Activated CD8-positive, alpha-beta memory T cell treated with anti-CD3 and anti-CD28 coated beads, Interleukin-2, amount 50 U/mL, for 1 hour (primary cell): ENCODE data around the gene ZGPAT.

ENCODE experiments used
- DNase-seq: peaks from one replicate; pipeline ENCODE4 v3.0.0-alpha.2; 2020; ENCODE audit errors: extremely low read depth

The ZGPAT gene

DNA sequence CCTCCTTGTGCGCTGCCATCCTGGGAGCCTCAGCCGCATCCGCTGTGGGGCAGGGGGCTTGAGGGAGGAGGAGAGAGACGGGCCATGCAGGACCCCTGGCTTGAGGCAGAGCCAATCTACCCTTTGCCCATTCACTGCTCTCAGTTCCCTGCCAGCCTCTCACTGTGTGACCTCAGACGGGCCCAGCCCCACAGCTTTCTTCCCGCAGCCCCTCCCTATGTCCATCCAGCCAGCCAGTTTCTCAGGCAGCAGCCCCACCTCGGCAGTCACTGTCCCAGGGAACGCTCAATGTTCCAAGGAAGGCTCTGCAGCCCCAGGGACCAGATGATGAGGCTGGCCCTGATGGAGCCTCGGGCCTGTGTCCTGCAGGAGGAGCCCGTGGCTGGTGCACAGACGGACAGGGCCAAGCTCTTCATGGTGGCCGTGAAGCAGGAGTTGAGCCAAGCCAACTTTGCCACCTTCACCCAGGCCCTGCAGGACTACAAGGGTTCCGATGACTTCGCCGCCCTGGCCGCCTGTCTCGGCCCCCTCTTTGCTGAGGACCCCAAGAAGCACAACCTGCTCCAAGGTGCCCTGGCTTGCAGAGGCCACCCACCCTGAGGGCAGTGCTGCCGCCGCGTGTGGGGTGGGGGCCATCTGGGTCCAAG lies 15.3 kb upstream of the ZGPAT start:
- DNase-seq, result no peak

DNA sequence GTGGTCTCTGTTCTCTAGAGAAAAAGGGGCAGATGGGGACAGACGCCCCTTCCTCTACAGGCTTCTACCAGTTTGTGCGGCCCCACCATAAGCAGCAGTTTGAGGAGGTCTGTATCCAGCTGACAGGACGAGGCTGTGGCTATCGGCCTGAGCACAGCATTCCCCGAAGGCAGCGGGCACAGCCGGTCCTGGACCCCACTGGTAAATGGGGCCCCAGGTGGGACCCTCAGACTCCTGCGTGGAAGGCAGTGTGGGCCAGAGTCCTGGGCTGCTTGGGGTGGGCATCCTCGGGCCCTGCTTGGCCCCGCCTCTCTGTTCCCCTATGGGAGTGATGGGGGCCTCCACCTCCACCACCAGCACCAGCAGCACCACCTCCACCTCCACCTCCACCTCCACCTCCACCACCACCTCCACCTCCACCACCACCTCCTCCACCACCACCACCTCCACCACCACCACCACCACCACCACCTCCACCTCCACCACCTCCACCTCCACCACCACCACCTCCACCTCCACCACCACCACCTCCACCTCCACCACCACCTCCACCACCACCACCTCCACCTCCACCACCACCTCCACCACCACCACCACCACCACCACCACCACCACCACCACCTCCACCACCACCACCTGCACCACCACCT lies 14.6 kb upstream of the ZGPAT start:
- no peak for DNase-seq

- no peak for DNase-seq
These were observed 13.9 kb upstream of the ZGPAT start for GRCh38 chr20:63693733-63694583.

DNA sequence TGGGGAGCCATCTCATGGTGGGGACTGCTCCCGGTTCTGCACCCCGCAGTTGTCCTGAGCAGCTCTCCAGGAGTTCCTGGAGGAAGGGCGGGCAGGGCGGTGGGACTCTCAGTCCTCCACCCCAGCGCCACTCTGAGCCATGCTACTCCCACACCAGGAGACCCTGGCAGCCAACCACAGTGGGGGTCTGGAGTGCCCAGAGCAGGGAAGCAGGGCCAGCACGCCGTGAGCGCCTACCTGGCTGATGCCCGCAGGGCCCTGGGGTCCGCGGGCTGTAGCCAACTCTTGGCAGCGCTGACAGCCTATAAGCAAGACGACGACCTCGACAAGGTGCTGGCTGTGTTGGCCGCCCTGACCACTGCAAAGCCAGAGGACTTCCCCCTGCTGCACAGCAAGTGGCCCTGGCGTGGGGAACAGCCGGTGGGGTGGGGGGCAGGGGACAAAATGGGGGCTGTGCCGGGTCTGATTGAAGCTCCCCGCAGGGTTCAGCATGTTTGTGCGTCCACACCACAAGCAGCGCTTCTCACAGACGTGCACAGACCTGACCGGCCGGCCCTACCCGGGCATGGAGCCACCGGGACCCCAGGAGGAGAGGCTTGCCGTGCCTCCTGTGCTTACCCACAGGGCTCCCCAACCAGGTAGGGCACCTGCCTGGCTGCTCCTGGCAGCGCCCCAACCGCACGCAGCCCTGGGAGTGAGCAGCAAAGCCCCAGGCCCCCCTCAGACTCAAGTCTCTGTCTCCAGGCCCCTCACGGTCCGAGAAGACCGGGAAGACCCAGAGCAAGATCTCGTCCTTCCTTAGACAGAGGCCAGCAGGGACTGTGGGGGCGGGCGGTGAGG lies 13.0 kb upstream of the ZGPAT start:
- DNase-seq, result no peak

GRCh38 chr20:63695424-63696305 lies 12.2 kb upstream of the ZGPAT start:
- no peak for DNase-seq

- no peak for DNase-seq
These were observed 11.6 kb upstream of the ZGPAT start for GRCh38 chr20:63696306-63696627.

DNA sequence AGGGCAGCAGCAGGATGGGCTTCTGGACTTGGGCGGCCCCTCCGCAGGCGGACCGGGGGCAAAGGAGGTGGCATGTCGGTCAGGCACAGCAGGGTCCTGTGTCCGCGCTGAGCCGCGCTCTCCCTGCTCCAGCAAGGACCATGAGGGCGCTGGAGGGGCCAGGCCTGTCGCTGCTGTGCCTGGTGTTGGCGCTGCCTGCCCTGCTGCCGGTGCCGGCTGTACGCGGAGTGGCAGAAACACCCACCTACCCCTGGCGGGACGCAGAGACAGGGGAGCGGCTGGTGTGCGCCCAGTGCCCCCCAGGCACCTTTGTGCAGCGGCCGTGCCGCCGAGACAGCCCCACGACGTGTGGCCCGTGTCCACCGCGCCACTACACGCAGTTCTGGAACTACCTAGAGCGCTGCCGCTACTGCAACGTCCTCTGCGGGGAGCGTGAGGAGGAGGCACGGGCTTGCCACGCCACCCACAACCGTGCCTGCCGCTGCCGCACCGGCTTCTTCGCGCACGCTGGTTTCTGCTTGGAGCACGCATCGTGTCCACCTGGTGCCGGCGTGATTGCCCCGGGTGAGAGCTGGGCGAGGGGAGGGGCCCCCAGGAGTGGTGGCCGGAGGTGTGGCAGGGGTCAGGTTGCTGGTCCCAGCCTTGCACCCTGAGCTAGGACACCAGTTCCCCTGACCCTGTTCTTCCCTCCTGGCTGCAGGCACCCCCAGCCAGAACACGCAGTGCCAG lies 11.0 kb upstream of the ZGPAT start, which contains the start of gene TNFRSF6B:
Gene TNFRSF6B, plus strand, starts transcription at position 25 of the 729 bp plus-strand sequence. Its CDS starts 116 bp downstream, at position 141.
- no peak for DNase-seq

GRCh38 chr20:63697357-63697867 lies 10.4 kb upstream of the ZGPAT start:
- DNase-seq, result no peak

GRCh38 chr20:63697868-63698545 lies 9.8 kb upstream of the ZGPAT start:
- DNase-seq, result no peak

GRCh38 chr20:63698739-63699465 lies 8.9 kb upstream of the ZGPAT start:
- no peak for DNase-seq

DNA sequence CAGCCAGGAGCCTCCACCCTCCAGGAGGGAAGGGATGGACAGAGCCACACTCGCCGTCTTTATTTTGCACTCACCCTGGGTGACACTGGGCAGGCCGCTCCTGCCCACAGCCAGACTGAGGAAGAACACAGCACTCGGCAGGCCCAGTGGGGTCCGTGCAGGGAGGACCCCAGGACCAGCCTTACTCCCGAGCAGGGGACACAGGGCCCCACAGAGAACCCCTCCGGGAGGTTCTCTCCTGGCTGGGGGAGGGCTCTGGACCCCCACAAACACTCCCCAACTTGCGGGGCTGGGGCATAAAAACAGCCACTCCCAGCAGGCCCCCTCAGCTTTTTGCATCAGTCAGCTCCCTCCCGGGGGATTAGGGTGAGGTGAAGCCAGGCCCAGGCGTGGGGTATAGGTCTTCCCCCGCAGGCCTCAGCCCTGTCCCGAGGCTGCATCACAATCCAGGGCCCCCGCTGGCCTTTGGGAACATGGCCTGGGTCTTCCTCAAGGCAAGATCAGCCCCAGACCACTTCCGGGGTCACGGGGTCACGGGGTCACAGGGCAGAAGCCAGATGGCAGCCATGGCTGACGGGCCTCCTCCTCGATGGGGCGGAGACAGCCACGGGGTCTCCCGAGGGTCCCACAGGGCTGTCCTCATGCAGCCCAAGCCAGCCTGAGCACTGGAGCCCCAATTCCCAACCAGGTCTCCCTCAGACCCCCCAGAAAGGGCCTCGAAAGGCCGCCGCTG lies 8.2 kb upstream of the ZGPAT start:
- no peak for DNase-seq

DNA sequence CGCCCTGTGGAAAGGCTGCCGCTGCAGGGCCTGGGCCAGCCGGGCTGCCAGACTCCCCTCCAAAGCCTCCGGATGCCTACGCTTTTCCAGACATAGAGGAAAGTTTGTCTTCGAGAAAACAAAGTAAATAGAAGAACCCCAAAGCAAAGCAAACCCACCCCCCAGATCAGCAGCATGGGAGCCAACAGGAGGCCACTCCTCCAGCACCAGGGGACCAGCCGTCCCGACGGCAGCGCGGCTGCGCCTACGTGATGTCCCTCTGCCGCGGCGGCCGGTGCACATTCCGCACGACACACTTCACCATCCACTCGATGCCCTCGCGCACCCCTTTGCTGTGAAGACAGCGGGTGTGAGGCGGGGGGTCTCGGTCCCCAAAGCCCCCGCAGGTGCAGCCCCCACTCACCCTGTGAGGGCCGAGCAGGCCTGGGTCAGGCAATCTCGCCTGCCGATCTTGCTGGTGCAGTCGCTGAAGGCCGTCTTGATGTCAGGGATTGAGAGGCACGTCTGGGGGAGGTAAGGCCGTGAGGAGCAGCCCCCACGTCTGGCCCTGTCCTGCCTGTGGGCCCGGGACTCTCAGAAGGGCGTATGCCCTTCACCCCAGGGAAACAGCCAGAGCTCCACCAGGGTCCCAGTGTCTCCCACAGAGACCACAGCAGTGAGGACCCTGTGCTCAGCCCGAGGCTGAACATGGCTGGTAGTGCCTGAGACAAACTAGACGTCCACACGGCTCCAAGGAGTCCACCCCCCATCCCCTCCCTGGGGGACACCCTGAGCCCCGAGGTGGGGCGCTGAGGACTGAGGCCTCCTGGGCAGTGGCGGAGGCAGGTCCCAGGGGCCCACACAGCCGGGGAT lies 7.4 kb upstream of the ZGPAT start:
- DNase-seq, result no peak

DNA sequence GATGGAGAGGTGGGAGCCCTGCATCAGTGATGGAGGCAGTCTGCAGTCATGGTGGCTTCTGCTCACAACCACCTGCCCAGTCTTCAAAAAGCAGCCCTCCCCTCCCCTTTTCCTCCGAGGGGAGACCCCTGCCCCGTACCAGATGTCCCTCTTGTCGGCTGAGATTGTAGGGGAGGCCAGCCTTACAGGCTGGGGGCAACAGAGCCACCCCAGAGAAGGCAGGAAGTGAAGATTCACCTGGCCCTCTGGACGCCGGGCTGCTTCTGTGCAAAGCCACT lies 6.8 kb upstream of the ZGPAT start:
- no peak for DNase-seq

- DNase-seq, result no peak
These were observed 6.4 kb upstream of the ZGPAT start for GRCh38 chr20:63701329-63702035.

- DNase-seq, result no peak
These were observed 5.7 kb upstream of the ZGPAT start for GRCh38 chr20:63702036-63702665.

DNA sequence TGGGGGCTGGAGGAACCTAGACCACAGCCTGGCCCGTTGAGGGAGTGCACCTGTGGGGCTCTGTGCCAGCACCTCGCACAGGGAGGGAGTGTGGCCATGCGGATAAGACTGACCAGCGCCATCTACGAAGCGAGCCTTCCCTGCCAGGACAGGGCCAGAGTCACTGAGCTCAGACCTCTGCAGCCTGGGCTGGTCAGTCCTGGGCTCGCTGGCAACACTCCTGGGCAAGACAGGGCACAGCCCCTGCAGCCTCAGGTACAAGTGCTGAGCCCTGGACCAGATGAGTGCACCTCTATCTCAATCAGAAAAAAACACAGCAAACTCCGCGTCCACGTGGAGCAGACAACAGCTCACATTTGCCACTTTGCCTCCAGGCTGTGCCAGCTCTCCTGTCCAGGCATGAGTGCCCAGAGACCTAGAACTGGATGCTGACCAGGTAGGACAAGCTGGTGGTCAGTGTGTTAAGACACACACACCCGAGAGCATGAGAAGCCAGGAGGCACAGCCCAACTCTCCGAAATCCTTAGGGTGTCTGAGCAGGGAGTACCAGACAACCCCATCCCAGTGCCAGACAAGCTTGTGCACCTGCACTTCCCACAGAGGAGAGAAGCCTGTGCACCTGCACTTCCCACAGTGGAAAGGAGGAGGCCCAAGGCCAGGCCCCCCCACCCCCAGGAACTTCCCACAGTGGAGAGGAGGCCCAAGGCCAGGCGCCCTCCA lies 4.9 kb upstream of the ZGPAT start:
- no peak for DNase-seq
